GM19397 (cell line): Measurements from ENCODE around the gene KRTAP13-1.

Source experiments
- ATAC-seq: cut with Tn5 transposase; IDR thresholded peaks from one replicate; pipeline ENCODE4 v1.9.1; 2021; ENCODE audit warnings: mild to moderate bottlenecking, moderate library complexity; ENCODE audit not compliant: unreplicated experiment

The KRTAP13-1 gene, protein sequence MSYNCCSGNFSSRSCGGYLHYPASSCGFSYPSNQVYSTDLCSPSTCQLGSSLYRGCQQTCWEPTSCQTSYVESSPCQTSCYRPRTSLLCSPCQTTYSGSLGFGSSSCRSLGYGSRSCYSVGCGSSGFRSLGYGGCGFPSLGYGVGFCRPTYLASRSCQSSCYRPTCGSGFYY

GRCh38 chr21:30395731-30396130, at the start of gene KRTAP13-1:
KRTAP13-1 (plus strand) TSS chr21:30396031; CDS start chr21:30396087, 56 bp downstream.
- no peak for ATAC-seq

DNA sequence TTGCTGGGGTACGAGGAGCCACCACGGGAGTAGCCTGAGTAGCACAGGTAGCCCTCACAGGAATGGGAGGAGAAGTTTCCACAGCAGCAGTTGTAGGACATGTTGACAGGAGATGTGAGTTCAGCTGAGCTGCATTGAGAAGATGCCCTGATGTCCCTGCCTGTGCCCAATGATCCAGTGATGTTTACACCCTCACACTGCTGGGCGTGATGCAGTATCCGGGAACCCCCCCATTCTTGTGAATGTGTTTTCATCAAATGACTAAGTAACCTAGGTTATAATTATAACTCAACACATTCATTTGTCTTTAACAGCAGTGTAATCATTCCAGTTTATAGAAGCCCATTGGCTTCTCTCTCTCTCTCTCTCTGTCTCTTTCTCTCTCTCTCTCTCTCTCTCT, 47.3 kb upstream of the KRTAP13-1 start, which contains the start of gene KRTAP23-1:
Gene KRTAP23-1, minus strand, starts transcription at position 101 of the 400 bp plus-strand sequence. Its CDS starts 0 bp downstream, at position 101.
- no peak for ATAC-seq

GRCh38 chr21:30349572-30349971, 46.3 kb upstream of the KRTAP13-1 start:
- ATAC-seq = no peak

- ATAC-seq = no peak
Observed at GRCh38 chr21:30351534-30351933, 44.3 kb upstream of the KRTAP13-1 start.

DNA sequence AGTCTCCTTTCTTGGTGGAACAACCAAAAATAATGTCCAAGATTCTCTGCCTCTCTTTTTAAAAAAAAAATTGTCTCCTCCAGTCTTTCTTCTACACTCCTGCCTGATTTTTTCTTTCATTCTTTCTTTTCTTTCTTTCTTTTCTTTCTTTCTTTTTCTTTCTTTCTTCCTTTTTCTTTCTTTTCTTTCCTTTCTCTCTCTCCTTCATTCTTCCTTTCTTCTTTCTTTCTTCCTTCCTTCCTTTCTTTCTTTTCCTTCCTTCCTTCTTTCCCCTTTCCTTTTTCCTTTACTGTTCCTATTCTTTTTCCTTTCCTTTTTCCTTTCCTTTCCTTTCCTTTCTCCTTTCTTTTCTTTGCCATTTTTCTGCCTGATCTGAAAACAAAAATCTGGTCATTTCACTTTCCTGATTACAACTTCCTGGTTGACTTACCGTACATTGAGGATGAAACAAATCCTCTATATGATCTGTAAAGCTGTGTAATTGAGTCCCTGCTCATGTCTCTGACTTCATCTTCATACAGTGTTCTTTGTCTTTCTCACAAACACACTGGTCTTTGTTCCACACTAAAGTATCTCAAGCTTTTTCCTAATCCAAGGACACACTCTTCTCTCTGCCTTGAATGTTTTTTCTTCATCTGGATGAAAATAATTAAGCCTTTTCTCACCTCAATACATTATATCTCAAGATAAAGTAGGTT, 41.4 kb upstream of the KRTAP13-1 start:
- ATAC-seq = no peak

DNA sequence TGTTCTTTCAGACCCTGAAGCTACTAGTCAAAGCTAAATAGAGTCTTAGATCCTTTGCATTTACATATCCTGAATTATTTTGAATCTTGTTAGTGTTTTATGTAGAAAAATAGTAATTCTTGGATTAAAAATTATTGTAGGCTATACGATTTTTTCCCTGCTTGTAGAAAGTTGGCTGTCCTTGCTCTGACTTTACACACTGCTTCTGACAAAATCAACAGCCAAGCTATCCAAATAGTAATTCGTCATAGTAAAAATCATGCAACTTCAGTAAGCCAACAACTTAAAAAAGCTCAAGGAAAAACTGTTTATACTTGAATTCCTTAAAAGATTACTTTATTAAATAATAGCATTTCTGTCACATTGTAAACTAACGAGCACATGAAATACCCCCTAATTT, 39.9 kb upstream of the KRTAP13-1 start:
- no peak for ATAC-seq

DNA sequence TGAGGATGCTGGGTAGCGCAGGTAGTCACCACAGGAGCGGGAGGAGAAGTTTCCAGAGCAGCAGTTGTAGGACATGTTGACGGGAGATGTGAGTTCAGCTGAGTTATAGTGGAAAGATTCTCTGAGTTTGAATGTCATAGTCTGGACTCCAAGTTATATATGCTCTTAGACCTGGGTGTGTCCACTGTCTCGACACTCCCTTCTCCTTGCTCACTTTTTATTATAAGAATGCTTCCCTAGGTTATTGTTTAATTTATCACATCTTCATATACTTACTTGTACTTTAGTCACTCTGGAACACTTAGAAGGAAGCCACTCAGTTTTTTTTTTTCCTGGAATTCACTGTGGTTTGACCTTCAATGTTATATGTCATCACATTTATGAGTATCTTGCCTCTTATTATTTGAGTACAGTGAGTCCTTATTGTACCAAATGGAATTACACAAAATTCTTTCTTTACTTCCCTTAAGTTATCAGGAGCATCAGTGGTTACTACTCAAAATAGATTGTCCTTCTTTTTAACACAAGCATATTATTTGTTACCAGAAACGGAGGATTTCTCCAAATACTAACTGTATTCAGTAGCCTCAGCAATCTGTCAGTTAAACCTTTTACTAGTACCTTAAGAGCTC, 23.6 kb upstream of the KRTAP13-1 start, which contains the start of gene KRTAP13-2:
Gene KRTAP13-2, minus strand, starts transcription at position 133 of the 632 bp plus-strand sequence. Its CDS starts 58 bp downstream, at position 75.
- no peak for ATAC-seq

DNA sequence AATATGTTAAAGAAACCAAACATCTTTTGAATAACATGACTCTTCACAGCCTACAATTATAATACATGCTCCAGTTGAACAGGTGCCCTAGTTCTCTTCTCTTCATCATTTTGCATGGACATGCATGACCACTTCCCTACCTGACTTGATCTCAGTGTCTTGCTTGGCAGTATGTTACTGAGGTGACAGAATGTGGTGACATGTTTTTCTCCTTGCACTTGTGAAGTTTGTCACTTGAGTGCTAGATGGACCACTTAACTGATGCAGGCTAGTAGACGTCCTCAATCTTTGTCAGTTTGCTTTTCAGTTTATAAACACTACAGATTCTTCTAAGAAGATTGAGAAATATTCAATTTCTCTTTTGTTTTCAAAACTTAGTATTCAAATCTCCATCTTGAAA, 13.6 kb upstream of the KRTAP13-1 start:
- ATAC-seq = no peak

DNA sequence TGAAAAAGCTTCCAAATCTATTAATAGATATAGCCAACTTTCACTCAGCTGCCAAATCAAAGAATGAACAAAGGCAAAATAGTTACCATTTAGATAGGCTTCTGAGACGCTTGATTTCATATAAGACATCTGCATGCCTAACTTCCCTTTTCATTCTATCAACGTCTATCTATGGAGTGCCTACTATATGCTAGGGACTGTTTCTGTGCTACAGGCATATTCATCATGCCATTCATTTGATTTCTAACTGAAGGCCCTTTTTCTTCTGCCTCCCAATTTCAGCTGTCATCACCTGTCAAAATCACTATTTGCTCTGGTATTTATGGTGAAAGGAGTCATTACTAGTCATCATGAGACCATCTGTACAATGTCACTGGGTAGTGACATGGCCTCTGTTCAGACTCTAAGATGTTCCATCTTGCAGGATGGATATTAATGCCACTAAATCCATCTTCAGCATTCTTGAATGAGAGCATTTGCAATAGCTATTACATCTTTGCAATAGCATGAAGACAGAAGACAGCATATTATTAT, 4.3 kb upstream of the KRTAP13-1 start:
- ATAC-seq = no peak

- no peak for ATAC-seq
Observed at GRCh38 chr21:30408782-30409494, 13.1 kb downstream of the KRTAP13-1 start.

DNA sequence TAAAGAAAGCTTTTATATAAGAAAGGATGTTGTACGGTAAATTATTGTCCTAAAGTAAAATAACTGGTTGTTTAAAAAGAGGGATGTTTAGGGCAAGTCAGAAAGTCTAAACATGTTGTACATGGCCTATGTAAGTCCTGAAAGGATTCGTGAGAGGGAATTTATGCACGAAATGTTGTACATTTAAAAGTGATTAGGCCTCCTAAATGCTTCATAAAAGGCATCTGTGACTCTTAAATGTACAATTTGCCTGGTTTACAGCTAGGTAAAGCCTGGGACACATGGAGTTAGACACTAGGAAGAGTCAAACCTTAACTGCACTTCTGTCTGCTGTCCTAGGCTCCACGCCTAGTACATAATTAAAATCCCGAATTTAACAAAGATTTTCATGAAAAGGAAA, 20.2 kb downstream of the KRTAP13-1 start:
- ATAC-seq = no peak

GRCh38 chr21:30425826-30426225, 30.0 kb downstream of the KRTAP13-1 start, which contains the start of gene KRTAP13-3:
KRTAP13-3 (minus strand) TSS chr21:30425926; CDS start chr21:30425912, 14 bp downstream.
- ATAC-seq = no peak

DNA sequence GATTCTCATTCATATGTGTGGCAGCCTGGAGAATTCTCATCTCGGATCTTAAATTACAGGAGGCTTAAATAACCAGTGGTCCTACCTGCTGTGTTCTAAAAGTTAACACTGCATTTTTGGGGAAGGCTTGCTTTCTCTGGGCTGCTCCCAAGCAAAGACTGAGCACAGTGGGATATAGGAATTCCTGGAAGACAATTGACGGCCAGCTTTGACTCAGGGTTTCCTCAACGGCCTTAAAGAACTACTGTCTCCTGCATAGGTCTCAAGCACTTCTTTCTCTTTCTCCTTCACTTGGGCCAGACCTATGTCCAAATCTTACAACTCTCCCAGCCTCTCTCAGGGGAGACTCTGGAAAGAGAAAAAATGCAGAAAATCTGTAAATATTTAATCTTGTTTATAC, 30.9 kb downstream of the KRTAP13-1 start:
- ATAC-seq = no peak

- ATAC-seq = no peak
Observed at GRCh38 chr21:30430170-30430655, 34.4 kb downstream of the KRTAP13-1 start, which contains the start of gene KRTAP13-4. KRTAP13-4 (plus strand) TSS chr21:30430220; CDS start chr21:30430276, 56 bp downstream.

GRCh38 chr21:30434033-30434631, 38.3 kb downstream of the KRTAP13-1 start:
- ATAC-seq = no peak

DNA sequence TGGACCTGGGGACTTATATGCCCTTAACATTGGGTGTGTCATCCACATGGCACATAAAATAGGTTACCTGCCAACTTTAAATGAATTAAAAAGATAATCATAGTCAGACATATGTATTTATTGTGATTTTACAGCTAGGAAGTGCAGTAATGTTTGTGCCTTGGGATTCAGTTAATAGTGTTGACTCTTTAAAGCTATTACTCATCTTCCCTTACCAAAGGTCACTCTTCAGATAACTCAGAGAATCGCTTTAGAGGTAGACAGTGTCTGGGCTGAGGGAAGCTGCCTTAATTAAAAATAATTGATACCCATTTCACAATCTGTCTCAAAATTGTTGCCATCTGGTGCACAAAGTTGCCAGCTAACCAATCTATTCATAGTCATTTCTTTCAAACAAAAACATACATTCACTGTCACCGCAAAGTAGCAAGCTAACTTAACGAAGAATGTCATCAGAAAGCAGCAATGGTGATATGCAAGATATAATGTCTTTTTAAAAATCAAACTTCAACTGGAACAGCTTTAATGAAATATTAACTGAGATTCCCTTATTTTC, 41.3 kb downstream of the KRTAP13-1 start:
- ATAC-seq = no peak

- no peak for ATAC-seq
Observed at GRCh38 chr21:30439975-30440374, 44.1 kb downstream of the KRTAP13-1 start, which contains the start of gene KRTAP15-1. KRTAP15-1 (plus strand) TSS chr21:30440275; CDS start chr21:30440328, 53 bp downstream.

DNA sequence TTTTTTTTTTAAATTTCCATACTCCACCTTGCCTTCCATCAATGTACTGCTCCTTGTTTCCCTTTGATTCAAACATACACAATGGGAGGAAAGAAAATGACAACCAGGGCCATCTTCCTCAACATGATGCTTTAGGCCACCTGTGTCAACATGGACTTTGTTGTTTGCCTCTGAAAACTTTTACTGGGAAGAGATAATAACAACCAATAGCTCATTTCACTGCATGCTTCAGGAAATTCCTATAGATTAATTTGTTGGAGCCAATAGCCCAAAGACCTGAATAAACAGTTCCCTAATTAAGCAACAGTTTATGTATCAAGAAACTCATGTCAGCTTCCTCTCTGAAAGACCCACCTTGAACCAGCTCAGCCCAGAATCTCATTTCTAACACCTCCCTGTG, 47.4 kb downstream of the KRTAP13-1 start:
- no peak for ATAC-seq

GRCh38 chr21:30444204-30444603, 48.4 kb downstream of the KRTAP13-1 start:
- ATAC-seq = no peak
